ENCODE data around the gene HPCAL1.
A peak's percentile ranks its signal among the peaks of the same experiment; 100 is the strongest.

The HPCAL1 gene

GRCh38 chr2:10331702-10332401 is 29.1 kb downstream of the HPCAL1 start:
- H3K27ac ChIP-seq (ENCODE audit: low read depth, low read length): peak overlapping the region; percentile 41
- H3K9me2 ChIP-seq (replicated peaks; ENCODE audit: control insufficient read depth, low read length): no peaks in the 10 kb centered on the region
- H3K9me3 ChIP-seq (ENCODE audit: control insufficient read depth, insufficient read depth, low read length): no peaks in the 10 kb centered on the region
- peak overlapping the region; percentile 70 for H3K4me2 ChIP-seq (ENCODE audit: low read length)
- H3F3A ChIP-seq (ENCODE audit: control insufficient read depth, insufficient read depth): no peaks in the 10 kb centered on the region; the same call in 1 of the 2 replicates
- H3K36me3 ChIP-seq (ENCODE audit: control insufficient read depth, low read length): no peaks in the 10 kb centered on the region
- H3K4me3 ChIP-seq (ENCODE audit: low read length): peak overlapping the region; percentile 58
- no peaks in the 10 kb centered on the region; the same call in 1 of the 2 replicates for H4K20me1 ChIP-seq (ENCODE audit: control insufficient read depth, insufficient read depth, low read depth, low read length)
- no peak for TF ChIP-seq EZH2phosphoT487 (IDR thresholded peaks at IDR 0.05; ENCODE audit: borderline replicate concordance, low read length)
- no peak for TF ChIP-seq CTCF (IDR thresholded peaks at IDR 0.05; ENCODE audit: low read depth, low read length, poor library complexity, severe bottlenecking)
- H3K79me2 ChIP-seq (ENCODE audit: control insufficient read depth, low read length): peaks cover 4% of the 10 kb centered on the region
- H3K4me1 ChIP-seq (ENCODE audit: control insufficient read depth, low read length): peaks cover 67% of the 10 kb centered on the region
- no peaks in the 10 kb centered on the region for H3K27me3 ChIP-seq (ENCODE audit: control insufficient read depth, low read length)

- Histone ChIP-seq H3K27ac (ENCODE audit: low read depth, low read length) (peak overlapping the region; percentile 41), H3K9me3 (ENCODE audit: control insufficient read depth, insufficient read depth, low read length) (no peaks in the 10 kb centered on the region), H3K79me2 (ENCODE audit: control insufficient read depth, low read length) (peaks cover 4% of the 10 kb centered on the region), H3K27me3 (ENCODE audit: control insufficient read depth, low read length) (no peaks in the 10 kb centered on the region), H3K36me3 (ENCODE audit: control insufficient read depth, low read length) (no peaks in the 10 kb centered on the region), H3K4me3 (ENCODE audit: low read length) (peak overlapping the region; percentile 58), H3F3A (ENCODE audit: control insufficient read depth, insufficient read depth) (no peaks in the 10 kb centered on the region; the same call in 1 of the 2 replicates), H3K4me1 (ENCODE audit: control insufficient read depth, low read length) (peaks cover 59% of the 10 kb centered on the region), H4K20me1 (ENCODE audit: control insufficient read depth, insufficient read depth, low read depth, low read length) (no peaks in the 10 kb centered on the region; the same call in 1 of the 2 replicates), H3K4me2 (ENCODE audit: low read length) (peak overlapping the region; percentile 70), H3K9me2 (replicated peaks; ENCODE audit: control insufficient read depth, low read length) (no peaks in the 10 kb centered on the region)
- TF ChIP-seq EZH2phosphoT487 (IDR thresholded peaks at IDR 0.05; ENCODE audit: borderline replicate concordance, low read length) (no peak), CTCF (IDR thresholded peaks at IDR 0.05; ENCODE audit: low read depth, low read length, poor library complexity, severe bottlenecking) (no peak)
These were observed 29.9 kb downstream of the HPCAL1 start for GRCh38 chr2:10332402-10333246.

DNA sequence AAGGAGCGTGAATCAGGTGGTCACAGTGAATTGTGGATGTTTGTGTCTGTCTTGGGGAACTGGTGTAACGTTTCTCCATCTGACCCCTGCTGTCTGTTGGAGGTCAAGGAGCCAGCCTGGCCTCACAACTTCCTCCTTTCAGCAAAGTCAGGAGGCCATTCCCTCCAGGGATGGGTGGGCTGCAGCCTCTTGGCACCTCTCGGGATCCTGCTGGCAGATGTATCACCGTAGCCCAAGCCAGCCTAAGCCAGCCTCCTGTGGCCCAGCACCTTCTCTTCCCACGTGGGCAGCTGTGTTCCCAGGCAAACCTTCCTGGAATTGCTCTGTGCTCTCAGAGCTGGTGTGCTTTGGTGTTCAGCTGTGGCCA is 30.5 kb downstream of the HPCAL1 start:
- no peak for TF ChIP-seq EZH2phosphoT487 (IDR thresholded peaks at IDR 0.05; ENCODE audit: borderline replicate concordance, low read length)
- no peak for TF ChIP-seq CTCF (IDR thresholded peaks at IDR 0.05; ENCODE audit: low read depth, low read length, poor library complexity, severe bottlenecking)
- H3K79me2 ChIP-seq (ENCODE audit: control insufficient read depth, low read length): peaks cover 4% of the 10 kb centered on the region
- no peak overlapping the region for H3K4me2 ChIP-seq (ENCODE audit: low read length)
- no peaks in the 10 kb centered on the region for H3K9me2 ChIP-seq (replicated peaks; ENCODE audit: control insufficient read depth, low read length)
- H3K27me3 ChIP-seq (ENCODE audit: control insufficient read depth, low read length): no peaks in the 10 kb centered on the region
- peaks cover 53% of the 10 kb centered on the region for H3K4me1 ChIP-seq (ENCODE audit: control insufficient read depth, low read length)
- no peaks in the 10 kb centered on the region for H3K36me3 ChIP-seq (ENCODE audit: control insufficient read depth, low read length)
- H3F3A ChIP-seq (ENCODE audit: control insufficient read depth, insufficient read depth): no peaks in the 10 kb centered on the region; the same call in 1 of the 2 replicates
- H3K4me3 ChIP-seq (ENCODE audit: low read length): no peak overlapping the region
- no peaks in the 10 kb centered on the region for H3K9me3 ChIP-seq (ENCODE audit: control insufficient read depth, insufficient read depth, low read length)
- no peak overlapping the region for H3K27ac ChIP-seq (ENCODE audit: low read depth, low read length)
- no peaks in the 10 kb centered on the region; the same call in 1 of the 2 replicates for H4K20me1 ChIP-seq (ENCODE audit: control insufficient read depth, insufficient read depth, low read depth, low read length)
